ENCODE results near the gene SQSTM1. TPM values are rescaled to one million over a fixed set of nuclear protein-coding genes. Genes with fewer than 3 reads are reported as not detected.

The SQSTM1 gene
- total and polyA plus RNA-seq, 2 donors (not counting 1 experiment from before 2014, with no cell fraction given), result 72.2 to 400 TPM

DNA sequence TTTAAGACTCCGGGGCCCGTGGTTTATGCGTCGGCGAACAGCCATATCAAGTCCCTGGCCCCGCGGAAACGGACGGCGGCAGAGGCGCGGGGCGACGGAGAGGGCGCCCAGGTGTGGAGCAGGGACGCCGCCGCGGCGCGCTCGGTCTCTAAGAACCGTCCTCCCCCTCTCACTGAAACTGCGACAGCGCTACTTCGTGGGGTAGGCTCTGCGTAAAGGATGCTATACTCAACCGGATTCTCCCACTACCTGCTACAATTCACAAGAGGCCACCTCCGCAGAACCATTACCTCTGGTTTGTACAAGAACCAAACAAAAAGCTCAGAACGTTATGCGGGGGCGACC lies 37.5 kb downstream of the SQSTM1 start:
- Mint-ChIP-seq H3K4me3 (peak overlapping the region; percentile 89), H3K9me3 (ENCODE audit: insufficient read depth) (no peaks in the 10 kb centered on the region), H3K27me3 (no peaks in the 10 kb centered on the region), H3K4me1 (peaks cover 32% of the 10 kb centered on the region), H3K27ac (peak overlapping the region; percentile 97)
- intact Hi-C loops (cut with micrococcal nuclease), result loop anchor here (1.0 to 2.0 kb wide), 9 partner anchors 37 to 435 kb away; partner anchors contain the start of genes MAML1, MAPK9 and RNF130
- Histone ChIP-seq H3K79me2 (ENCODE audit: control insufficient read depth, insufficient read depth, low read length) (peaks cover 34% of the 10 kb centered on the region), H3K4me2 (replicated peaks; ENCODE audit: low read depth, low read length, poor library complexity, severe bottlenecking) (peak overlapping the region; percentile 94), H3K36me3 (replicated peaks in 1 of 2; ENCODE audit: control extremely low read depth in 1 of 2, control insufficient read depth in 1 of 2, extremely low read depth in 1 of 2, insufficient read depth in 2 of 2, low read length in 1 of 2) (peaks cover 0 to 10% of the 10 kb centered on the region in 2 experiments), H4K20me1 (ENCODE audit: control insufficient read depth, insufficient read depth, low read length, poor library complexity, severe bottlenecking) (peaks cover 15% of the 10 kb centered on the region), H3K9ac (ENCODE audit: low read length) (peak overlapping the region; percentile 97), H3K27me3 (replicated peaks in 1 of 4; ENCODE audit: control extremely low read depth in 1 of 4, control insufficient read depth in 3 of 4, insufficient read depth in 4 of 4, low read length in 3 of 4) (no peaks in the 10 kb centered on the region), H3K4me3 (ENCODE audit: control extremely low read depth in 1 of 5, extremely low read depth in 1 of 5, insufficient read depth in 1 of 5, low read depth in 2 of 5, low read length in 4 of 5) (peak overlapping the region; percentile 71 to 95 (median 90)), H3K27ac (ENCODE audit: low read length in 2 of 2) (peak overlapping the region; percentile 63 to 80), H3K9me3 (ENCODE audit: control extremely low read depth in 1 of 3, control insufficient read depth in 2 of 3, insufficient read depth in 1 of 3, low read length in 2 of 3) (peaks cover 0 to 5% (median 0%) of the 10 kb centered on the region in 3 donors), H2AFZ (ENCODE audit: insufficient read depth, low read depth, low read length, poor library complexity, severe bottlenecking) (peak overlapping the region; percentile 97), H3K4me1 (ENCODE audit: control insufficient read depth in 2 of 2, insufficient read depth in 2 of 2, low read length in 2 of 2) (peaks cover 8 to 20% of the 10 kb centered on the region in 2 donors)
- TF ChIP-seq, protein P1, sequence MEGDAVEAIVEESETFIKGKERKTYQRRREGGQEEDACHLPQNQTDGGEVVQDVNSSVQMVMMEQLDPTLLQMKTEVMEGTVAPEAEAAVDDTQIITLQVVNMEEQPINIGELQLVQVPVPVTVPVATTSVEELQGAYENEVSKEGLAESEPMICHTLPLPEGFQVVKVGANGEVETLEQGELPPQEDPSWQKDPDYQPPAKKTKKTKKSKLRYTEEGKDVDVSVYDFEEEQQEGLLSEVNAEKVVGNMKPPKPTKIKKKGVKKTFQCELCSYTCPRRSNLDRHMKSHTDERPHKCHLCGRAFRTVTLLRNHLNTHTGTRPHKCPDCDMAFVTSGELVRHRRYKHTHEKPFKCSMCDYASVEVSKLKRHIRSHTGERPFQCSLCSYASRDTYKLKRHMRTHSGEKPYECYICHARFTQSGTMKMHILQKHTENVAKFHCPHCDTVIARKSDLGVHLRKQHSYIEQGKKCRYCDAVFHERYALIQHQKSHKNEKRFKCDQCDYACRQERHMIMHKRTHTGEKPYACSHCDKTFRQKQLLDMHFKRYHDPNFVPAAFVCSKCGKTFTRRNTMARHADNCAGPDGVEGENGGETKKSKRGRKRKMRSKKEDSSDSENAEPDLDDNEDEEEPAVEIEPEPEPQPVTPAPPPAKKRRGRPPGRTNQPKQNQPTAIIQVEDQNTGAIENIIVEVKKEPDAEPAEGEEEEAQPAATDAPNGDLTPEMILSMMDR (IDR thresholded peaks at IDR 0.05), result no peak
- TF ChIP-seq EZH2 (IDR thresholded peaks at IDR 0.05; ENCODE audit: borderline replicate concordance, insufficient read depth, low read depth, low read length, poor library complexity, severe bottlenecking), result no peak
- no peak for DNase-seq
- ChIA-PET CTCF (interaction anchor here (0.8 to 1.2 kb wide), 4 partner anchors 36 to 117 kb away, joined by 3 to 5 read pairs (median 3); no protein-coding TSS in a partner anchor), POLR2A (interaction anchor here (0.6 to 1.4 kb wide), 5 partner anchors 18 to 56 kb away, joined by 3 to 7 read pairs (median 3); partner anchors contain the start of gene SQSTM1)
- 2% methylated on average over 26 of the region's 32 CpGs for WGBS (ENCODE audit: insufficient coverage)
- ATAC-seq (ENCODE audit: low read depth), result peak; percentile 52

Measured in B cell (primary cell).